ENCODE data around the gene FBXO28.
"Not testable (repeated sequence)": the region's sequence is repeated elsewhere in the genome, so short reads cannot be mapped to it uniquely, and the experiment has no call there.

FBXO28 gene

GRCh38 chr1:224193319-224193966 is 79.5 kb downstream of the FBXO28 start:
- no peak for DNase-seq

DNA sequence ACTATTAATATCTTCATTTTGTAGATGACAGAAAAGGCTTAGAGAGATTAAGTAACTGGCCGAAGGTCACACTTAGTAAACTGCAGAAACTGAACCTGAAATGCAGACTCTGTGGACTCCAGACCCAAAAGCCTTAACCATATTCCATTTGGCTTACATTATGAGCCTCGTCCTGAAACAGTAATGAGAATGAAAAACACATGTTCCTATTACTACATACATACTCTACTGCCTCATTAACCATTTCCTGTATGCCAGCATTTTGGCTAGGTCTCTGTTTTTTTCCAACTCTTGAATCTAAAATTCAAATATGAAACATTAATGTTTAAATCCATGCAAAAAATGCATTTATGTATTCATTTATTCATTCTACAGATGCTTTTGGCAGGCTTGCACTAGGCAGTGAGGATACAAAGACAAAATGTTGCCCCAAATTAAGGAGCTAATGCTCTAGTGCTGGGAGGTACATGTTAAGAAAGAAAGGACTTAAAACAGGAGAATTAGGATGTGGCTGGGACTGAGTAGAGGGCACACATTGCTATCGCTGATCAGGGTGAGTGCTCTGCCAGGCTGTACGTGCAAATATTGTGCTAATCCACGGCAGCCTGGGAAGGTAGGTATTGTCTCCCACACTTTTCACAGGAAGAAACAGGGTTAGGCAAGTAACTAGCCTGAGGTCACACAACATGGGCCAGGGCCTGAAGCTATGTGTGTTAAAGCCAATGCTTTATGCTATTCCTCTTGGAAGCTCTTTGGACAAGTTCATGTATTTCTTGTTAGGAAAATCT is 83.1 kb downstream of the FBXO28 start:
- no peak for DNase-seq

DNA sequence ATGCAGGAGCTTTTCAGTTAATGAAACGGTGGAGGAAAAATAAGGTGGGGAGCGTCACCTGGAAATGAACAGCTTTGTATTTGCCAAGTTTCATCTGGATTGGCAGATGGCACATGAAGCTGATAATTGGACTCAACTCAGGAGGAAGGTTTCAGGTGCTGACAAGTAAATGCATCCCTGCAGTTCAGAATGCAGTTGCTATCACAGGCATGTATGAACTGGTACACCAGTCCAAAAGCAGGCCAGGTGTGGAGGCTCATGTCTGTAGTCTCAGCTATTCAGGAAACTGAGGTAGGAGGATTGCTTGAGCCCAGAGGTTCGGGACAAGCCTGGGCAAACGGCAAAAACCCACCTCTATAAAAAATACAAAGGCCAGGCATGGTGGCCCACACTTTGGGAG is 84.7 kb downstream of the FBXO28 start:
- DNase-seq, result peak; percentile 20

GRCh38 chr1:224199679-224200078 is 85.8 kb downstream of the FBXO28 start:
- DNase-seq, result no peak

- no peak for DNase-seq
Observed at GRCh38 chr1:224201383-224201782, 87.5 kb downstream of the FBXO28 start.

GRCh38 chr1:224201853-224202252 is 87.9 kb downstream of the FBXO28 start:
- no peak for DNase-seq

GRCh38 chr1:224203243-224204016 is 89.5 kb downstream of the FBXO28 start:
- no peak for DNase-seq

DNA sequence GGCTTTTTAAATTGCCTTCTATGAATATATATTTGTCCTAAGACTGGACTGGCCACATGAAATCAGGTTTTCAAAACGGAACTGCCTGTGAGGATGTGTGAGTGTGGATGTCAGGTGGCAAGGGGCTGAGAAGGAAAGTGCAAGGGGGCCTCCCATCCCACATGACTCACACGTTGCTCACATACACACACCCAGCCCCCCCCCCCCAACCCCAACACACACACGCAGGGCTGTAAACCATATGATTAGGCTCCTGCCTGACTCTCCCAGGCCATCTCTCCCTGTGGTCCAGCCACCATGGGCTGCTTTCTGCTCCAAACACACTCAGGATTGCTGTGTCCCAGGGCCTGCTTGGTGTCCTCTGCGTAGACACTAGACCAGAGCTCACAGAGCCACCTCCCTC is 91.5 kb downstream of the FBXO28 start:
- DNase-seq, result no peak

DNA sequence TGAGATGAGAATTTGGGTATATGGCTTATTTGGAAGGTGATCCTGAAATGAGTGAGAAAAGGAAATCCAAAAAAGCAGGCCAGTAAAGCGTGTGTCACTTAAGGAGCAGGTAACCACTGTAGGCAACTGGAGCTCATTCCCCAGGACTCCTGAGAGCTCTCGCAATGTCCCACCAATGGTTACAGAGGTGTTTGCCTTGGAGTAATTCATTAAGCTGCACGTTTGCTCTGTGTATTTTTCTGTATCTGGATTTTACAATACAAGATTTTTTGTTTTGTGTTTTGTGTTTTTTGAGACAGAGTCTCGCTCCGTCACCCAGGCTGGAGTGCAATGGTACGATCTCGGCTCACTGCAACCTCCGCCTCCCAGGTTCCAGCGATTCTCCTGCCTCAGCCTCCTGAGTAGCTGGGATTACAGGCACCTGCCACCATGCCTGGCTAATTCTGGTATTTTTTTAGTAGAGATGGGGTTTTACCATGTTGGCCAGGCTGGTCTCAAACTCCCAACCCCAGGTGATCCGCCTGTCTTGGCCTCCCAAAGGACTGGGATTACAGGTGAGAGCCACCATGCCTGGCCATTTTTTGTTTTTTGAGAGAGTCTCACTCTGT is 92.1 kb downstream of the FBXO28 start:
- DNase-seq, result not testable (repeated sequence)

GRCh38 chr1:224211206-224211962 is 97.5 kb downstream of the FBXO28 start:
- peak; percentile 85 for DNase-seq
